Neural crest cell (in vitro differentiated cells): ENCODE data around the gene CAMP. TPM values are rescaled to one million over a fixed set of nuclear protein-coding genes. Genes with fewer than 3 reads are reported as not detected.
A peak's percentile ranks its signal among the peaks of the same experiment; 100 is the strongest.

Source experiments
- DNase-seq: peaks from one replicate; pipeline ENCODE4 v3.0.0; 2021; ENCODE audit warnings: low read depth, mixed read lengths, low spot score
- H3K27ac Mint-ChIP-seq: one replicate; pipeline ENCODE4 v1.8.0; 2021; ENCODE audit warnings: mild to moderate bottlenecking, mixed read lengths; ENCODE audit not compliant: unreplicated experiment
- H3K27me3 Mint-ChIP-seq: 2 replicates; pipeline ENCODE4 v1.8.0; 2021; ENCODE audit warnings: low read depth, mild to moderate bottlenecking, mixed read lengths
- H3K36me3 Mint-ChIP-seq: 2 replicates; pipeline ENCODE4 v1.8.0; 2021; ENCODE audit warnings: low read depth, mild to moderate bottlenecking, mixed read lengths
- H3K4me1 Mint-ChIP-seq: 2 replicates; pipeline ENCODE4 v1.8.0; 2021; ENCODE audit warnings: mixed read lengths
- H3K4me3 Mint-ChIP-seq: one replicate; pipeline ENCODE4 v1.8.0; 2021; ENCODE audit warnings: mild to moderate bottlenecking, mixed read lengths
- H3K9me3 Mint-ChIP-seq: 2 replicates; pipeline ENCODE4 v1.8.0; 2021; ENCODE audit warnings: mixed read lengths
- CTCF ChIP-seq: fragments of 200-600 bp; sonication (generic); conservative IDR thresholded peaks from 2 replicates; pipeline ENCODE4 v1.5.0; 2021; ENCODE audit warnings: antibody characterized with exemption, mild to moderate bottlenecking
- long read RNA-seq: library from polyadenylated mRNA; unstranded; transcript quantifications from one replicate; pipeline ENCODE4 v2.0.0, GENCODE V29; 2020
- total RNA-seq: library from RNA; stranded (reverse); gene quantifications from 2 replicates; pipeline ENCODE4 v1.2.1, GENCODE V29; 2021

Gene CAMP, protein sequence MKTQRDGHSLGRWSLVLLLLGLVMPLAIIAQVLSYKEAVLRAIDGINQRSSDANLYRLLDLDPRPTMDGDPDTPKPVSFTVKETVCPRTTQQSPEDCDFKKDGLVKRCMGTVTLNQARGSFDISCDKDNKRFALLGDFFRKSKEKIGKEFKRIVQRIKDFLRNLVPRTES
- total RNA-seq: not detected in 2 replicates
- long read RNA-seq: 0 reads

- H3K9me3 Mint-ChIP-seq: no peaks in the 10 kb centered on the region
- H3K36me3 Mint-ChIP-seq: no peaks in the 10 kb centered on the region
- no peaks in the 10 kb centered on the region for H3K4me1 Mint-ChIP-seq
- TF ChIP-seq CTCF: no peak
- H3K27me3 Mint-ChIP-seq: peaks cover 4% of the 10 kb centered on the region
- no peak within 1 kb of the TSS for H3K4me3 Mint-ChIP-seq
- DNase-seq: no peak
- no peak within 1 kb of the TSS for H3K27ac Mint-ChIP-seq
These were observed at the start of gene CAMP for GRCh38 chr3:48222616-48223513. TSS of gene CAMP (plus strand) at chr3:48223495. CDS start at chr3:48223512, 17 bp downstream.

GRCh38 chr3:48178072-48178471 is 45.2 kb upstream of the CAMP start:
- H3K27ac Mint-ChIP-seq: no peak overlapping the region
- peaks cover 8% of the 10 kb centered on the region for H3K4me1 Mint-ChIP-seq
- no peak for TF ChIP-seq CTCF
- H3K36me3 Mint-ChIP-seq: peaks cover 38% of the 10 kb centered on the region
- no peaks in the 10 kb centered on the region for H3K27me3 Mint-ChIP-seq
- no peak overlapping the region for H3K4me3 Mint-ChIP-seq
- DNase-seq: no peak
- no peaks in the 10 kb centered on the region for H3K9me3 Mint-ChIP-seq

DNA sequence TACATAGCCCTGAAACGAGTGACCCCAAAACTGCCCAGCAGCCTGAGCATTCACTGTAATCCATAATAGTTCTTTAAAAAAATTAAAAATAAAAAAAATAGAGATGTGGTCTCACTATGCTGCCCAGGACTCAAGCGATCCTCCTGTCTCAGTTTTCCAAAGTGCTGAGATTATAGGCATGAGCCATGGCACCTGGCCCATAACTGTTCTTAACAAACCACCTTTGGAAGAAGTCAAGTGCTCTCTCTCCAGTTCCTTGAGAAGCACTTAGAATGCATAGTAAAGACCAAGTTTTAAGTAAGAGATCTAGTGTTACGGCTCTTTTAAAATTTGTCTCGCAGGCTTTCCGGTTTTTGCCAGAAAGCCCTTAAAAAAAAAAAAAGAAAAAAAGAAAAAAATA is 43.3 kb upstream of the CAMP start:
- H3K4me3 Mint-ChIP-seq: no peak overlapping the region

GRCh38 chr3:48180531-48181253 is 42.6 kb upstream of the CAMP start:
- DNase-seq: no peak
- no peaks in the 10 kb centered on the region for H3K9me3 Mint-ChIP-seq
- H3K4me1 Mint-ChIP-seq: peaks cover 15% of the 10 kb centered on the region
- peaks cover 28% of the 10 kb centered on the region for H3K36me3 Mint-ChIP-seq
- H3K27ac Mint-ChIP-seq: no peak overlapping the region
- no peaks in the 10 kb centered on the region for H3K27me3 Mint-ChIP-seq
- no peak overlapping the region for H3K4me3 Mint-ChIP-seq
- TF ChIP-seq CTCF: no peak

More for the DNA sequence above, 43.3 kb upstream of the CAMP start:
- H3K36me3 Mint-ChIP-seq: peaks cover 31% of the 10 kb centered on the region
- no peak for TF ChIP-seq CTCF
- peaks cover 12% of the 10 kb centered on the region for H3K4me1 Mint-ChIP-seq
- H3K27me3 Mint-ChIP-seq: no peaks in the 10 kb centered on the region
- no peak for DNase-seq
- H3K27ac Mint-ChIP-seq: no peak overlapping the region
- no peaks in the 10 kb centered on the region for H3K9me3 Mint-ChIP-seq

GRCh38 chr3:48184299-48184698 is 39.0 kb upstream of the CAMP start:
- no peak for DNase-seq
- H3K27me3 Mint-ChIP-seq: no peaks in the 10 kb centered on the region
- no peaks in the 10 kb centered on the region for H3K9me3 Mint-ChIP-seq
- peaks cover 41% of the 10 kb centered on the region for H3K4me1 Mint-ChIP-seq
- peak overlapping the region; percentile 23 for H3K4me3 Mint-ChIP-seq
- H3K27ac Mint-ChIP-seq: no peak overlapping the region
- TF ChIP-seq CTCF: no peak
- peaks cover 24% of the 10 kb centered on the region for H3K36me3 Mint-ChIP-seq
